Sigmoid colon (tissue), 4 donors: ENCODE results near the gene PPP2R5A.

Source experiments
- CTCF ChIP-seq, 4 experiments: fragments of 450-650 bp in 3 of 4; fragments of 200-600 bp in 1 of 4; IDR thresholded peaks; one replicate each; pipeline ENCODE4 v1.5.1; 2016 to 2019; ENCODE audit warnings: antibody characterized with exemption in 4 of 4, mild to moderate bottlenecking in 3 of 4, moderate library complexity in 2 of 4
- EP300 ChIP-seq, 4 donors: sonication (generic); formaldehyde crosslinking; IDR thresholded peaks; one replicate each; pipeline ENCODE4 v1.6.1; 2017; ENCODE audit warnings: antibody characterized with exemption in 4 of 4
- POLR2A ChIP-seq, 2 donors: fragments of 450-650 bp; IDR thresholded peaks; one replicate each; pipeline ENCODE4 v1.6.1; 2016; ENCODE audit warnings: antibody characterized with exemption in 2 of 2, mild to moderate bottlenecking in 2 of 2, moderate library complexity in 2 of 2

- no peak for TF ChIP-seq POLR2A (IDR thresholded peaks at IDR 0.05)
- no peak for TF ChIP-seq CTCF (IDR thresholded peaks at IDR 0.05)
- no peak for TF ChIP-seq EP300 (IDR thresholded peaks at IDR 0.05)
These were observed 26.8 kb downstream of the PPP2R5A start for GRCh38 chr1:212311836-212312497.
